Naive thymus-derived CD4-positive, alpha-beta T cell (primary cell): ENCODE results near the gene CAMK1D. TPM values are rescaled to one million over a fixed set of nuclear protein-coding genes. Genes with fewer than 3 reads are reported as not detected.

Experiments
- ATAC-seq: fragments of 150-1000 bp; cut with Tn5 transposase; 2 replicates; pipeline ENCODE4 v1.10.0; 2021; ENCODE audit warnings: mild to moderate bottlenecking, moderate library complexity
- CTCF ChIA-PET: fragments of 350-600 bp; sonication (Branson Sonifier 250); formaldehyde crosslinking; loops from one replicate; lab custom pipeline; 2021; ENCODE audit warnings: antibody characterized with exemption; lab: Charles Lee
- POLR2A ChIA-PET: fragments of 350-600 bp; sonication (Branson Sonifier 250); formaldehyde crosslinking; loops from one replicate; lab custom pipeline; 2021; ENCODE audit warnings: antibody characterized with exemption, inconsistent platforms; lab: Charles Lee
- DNase-seq, 9 donors: peaks; one replicate each; pipeline versions ENCODE4 v3.0.0 to v3.0.0-alpha.2; 2020 to 2022; ENCODE audit warnings: mixed read lengths in 1 of 9
- H3K27ac ChIP-seq: one replicate; pipeline ENCODE4 v1.7.0; 2013; ENCODE audit warnings: mild to moderate bottlenecking, low read depth, low read length, moderate library complexity
- H3K27me3 ChIP-seq, 2 donors: one replicate each; pipeline ENCODE4 v1.7.0; 2013; ENCODE audit warnings: low read length in 2 of 2, mild to moderate bottlenecking in 2 of 2, moderate library complexity in 2 of 2; ENCODE audit not compliant: control insufficient read depth in 2 of 2, insufficient read depth in 2 of 2
- H3K36me3 ChIP-seq, 3 experiments: 1 replicate in 2 of 3; 2 replicates in 1 of 3; pipeline ENCODE4 v1.7.0; 2013; ENCODE audit warnings: low read length in 3 of 3, mild to moderate bottlenecking in 3 of 3, moderate library complexity in 1 of 3; ENCODE audit not compliant: insufficient read depth in 3 of 3, control insufficient read depth in 2 of 3
- H3K4me1 ChIP-seq, 2 donors: one replicate each; pipeline ENCODE4 v1.7.0; 2013; ENCODE audit warnings: low read length in 2 of 2, mild to moderate bottlenecking in 2 of 2, moderate library complexity in 1 of 2; ENCODE audit not compliant: control insufficient read depth in 2 of 2, insufficient read depth in 2 of 2
- H3K4me3 ChIP-seq: 2 replicates; pipeline ENCODE4 v1.7.0; 2013; ENCODE audit warnings: mild to moderate bottlenecking, low read length
- H3K9me3 ChIP-seq, 3 experiments: 1 replicate in 2 of 3; 2 replicates in 1 of 3; pipeline ENCODE4 v1.7.0; 2013; ENCODE audit warnings: low read length in 3 of 3; ENCODE audit not compliant: control insufficient read depth in 2 of 3
- H3K27ac Mint-ChIP-seq, 9 donors: one replicate each; pipeline ENCODE4 v1.8.0; 2020 to 2022; ENCODE audit warnings: mixed read lengths in 9 of 9, mild to moderate bottlenecking in 8 of 9, moderate library complexity in 5 of 9, inconsistent platforms in 2 of 9
- H3K27me3 Mint-ChIP-seq, 5 donors: one replicate each; pipeline ENCODE4 v1.8.0; 2021 to 2022; ENCODE audit warnings: mixed read lengths in 5 of 5, mild to moderate bottlenecking in 1 of 5
- H3K36me3 Mint-ChIP-seq, 5 donors: one replicate each; pipeline ENCODE4 v1.8.0; 2020 to 2022; ENCODE audit warnings: mixed read lengths in 5 of 5, mild to moderate bottlenecking in 3 of 5, inconsistent platforms in 1 of 5
- H3K4me1 Mint-ChIP-seq, 7 donors: one replicate each; pipeline ENCODE4 v1.8.0; 2020 to 2022; ENCODE audit warnings: mixed read lengths in 7 of 7, mild to moderate bottlenecking in 3 of 7, inconsistent platforms in 1 of 7
- H3K4me3 Mint-ChIP-seq, 10 donors: one replicate each; pipeline ENCODE4 v1.8.0; 2020 to 2022; ENCODE audit warnings: mild to moderate bottlenecking in 10 of 10, mixed read lengths in 10 of 10, moderate library complexity in 6 of 10, inconsistent platforms in 2 of 10
- H3K9me3 Mint-ChIP-seq, 11 donors: one replicate each; pipeline ENCODE4 v1.8.0; 2020 to 2022; ENCODE audit warnings: mixed read lengths in 11 of 11, mild to moderate bottlenecking in 4 of 11, inconsistent platforms in 1 of 11, moderate library complexity in 1 of 11
- intact Hi-C, 2 donors: fragments of 100-400 bp; cut with micrococcal nuclease; formaldehyde crosslinking; loops; one replicate each; pipeline ENCODE4 v1.15.1; 2023
- polyA plus RNA-seq, 2 donors: library from polyadenylated mRNA; unstranded; fragments of 300-500 nt; fragmentation: Illumina TruSeq; gene quantifications; one replicate each; pipeline ENCODE4 v1.2.3, GENCODE V29; 2021
- total RNA-seq, 6 experiments: library from RNA in 5 of 6; stranded (reverse) in 5 of 6; gene quantifications; 1 replicate in 5 of 6; 2 replicates in 1 of 6; pipeline ENCODE4 v1.2.3 and lab custom pipeline; 2021 to 2026

CAMK1D gene
- total and polyA plus RNA-seq, 7 experiments from 2014 or later: 12.5 to 43.2 (median 18.6) TPM

DNA sequence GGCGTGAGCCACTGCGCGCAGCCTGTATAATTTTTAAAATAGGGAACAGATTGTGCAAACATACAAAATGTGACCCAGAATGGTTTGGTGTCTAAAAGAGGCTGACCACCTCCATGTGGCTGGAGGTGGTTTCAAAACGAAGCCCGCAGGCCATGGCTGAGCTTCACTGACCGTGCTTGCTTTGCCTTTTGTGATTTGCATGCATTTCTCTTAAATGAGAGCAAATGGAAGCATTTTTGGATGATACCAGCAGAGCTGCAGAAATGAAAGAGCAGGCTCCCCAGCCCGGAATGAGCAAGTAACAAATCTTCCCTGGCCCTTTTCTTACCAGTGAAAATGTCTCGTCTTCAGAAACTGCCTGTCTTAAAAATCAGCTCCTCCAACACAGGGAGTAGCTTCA is 239.9 kb downstream of the CAMK1D start:
- no peaks in the 10 kb centered on the region for H3K27me3 Mint-ChIP-seq
- CTCF ChIA-PET: interaction anchor here (0.6 kb wide), 1 partner anchor 19 kb away, joined by 3 read pairs; no protein-coding TSS in a partner anchor
- no peaks in the 10 kb centered on the region for H3K36me3 ChIP-seq
- no peaks in the 10 kb centered on the region for H3K27me3 ChIP-seq
- DNase-seq (no peak), ATAC-seq (no peak)
- no peak overlapping the region for H3K4me3 ChIP-seq
- intact Hi-C loops: loop anchor here in 1 of 2 donors (2.0 to 5.0 kb wide), 2 partner anchors 18 to 42 kb away; no protein-coding TSS in a partner anchor
- peaks cover 35 to 92% (median 81%) of the 10 kb centered on the region in 7 donors for H3K4me1 Mint-ChIP-seq
- peak overlapping the region in 7 of 10 donors; percentile 13 to 85 (median 51) for H3K4me3 Mint-ChIP-seq
- peaks cover 0 to 22% (median 7%) of the 10 kb centered on the region in 11 donors for H3K9me3 Mint-ChIP-seq
- POLR2A ChIA-PET: interaction anchor here (0.6 to 1.1 kb wide), 4 partner anchors 11 to 240 kb away, joined by 3 to 4 read pairs (median 4); partner anchors contain the start of gene CAMK1D
- peaks cover 0 to 16% (median 6%) of the 10 kb centered on the region in 5 donors for H3K36me3 Mint-ChIP-seq
- H3K27ac Mint-ChIP-seq: peak overlapping the region; percentile 71 to 99 (median 93)
- H3K9me3 ChIP-seq: peaks cover 0 to 5% (median 0%) of the 10 kb centered on the region in 3 experiments
- H3K27ac ChIP-seq: no peak overlapping the region
- H3K4me1 ChIP-seq: peaks cover 22 to 48% of the 10 kb centered on the region in 2 donors

DNA sequence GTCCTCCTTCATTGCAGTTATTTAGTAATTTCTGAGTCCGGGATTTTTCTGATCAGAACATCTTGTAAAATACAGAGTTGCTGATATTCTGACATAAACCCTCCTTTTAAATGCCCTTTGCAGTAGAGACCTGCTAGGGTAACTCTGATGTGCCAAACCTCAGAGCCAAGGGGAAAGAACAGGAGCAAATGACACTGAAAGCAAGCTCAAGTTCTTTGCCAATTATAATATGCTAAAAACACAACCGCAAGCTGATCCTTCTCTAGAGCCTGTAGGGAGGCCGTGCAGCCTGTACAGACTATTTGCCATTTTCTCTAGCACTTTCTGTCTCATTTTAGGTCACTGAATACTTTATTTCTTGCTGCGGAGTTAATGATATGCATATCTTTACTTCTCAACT is 240.4 kb downstream of the CAMK1D start:
- H3K4me3 ChIP-seq: no peak overlapping the region
- DNase-seq: no peak
- ATAC-seq: no peak
- ChIA-PET CTCF (interaction anchor here (0.6 kb wide), 1 partner anchor 20 kb away, joined by 3 read pairs; no protein-coding TSS in a partner anchor), POLR2A (interaction anchor here (0.6 to 1.1 kb wide), 5 partner anchors 11 to 241 kb away, joined by 3 to 4 read pairs (median 3); partner anchors contain the start of gene CAMK1D)
- Mint-ChIP-seq H3K27ac (peak overlapping the region; percentile 71 to 99 (median 93)), H3K4me1 (peaks cover 40 to 97% (median 86%) of the 10 kb centered on the region in 7 donors), H3K4me3 (peak overlapping the region in 9 of 10 donors; percentile 9 to 85 (median 51)), H3K36me3 (peaks cover 0 to 22% (median 11%) of the 10 kb centered on the region in 5 donors), H3K9me3 (peaks cover 0 to 22% (median 8%) of the 10 kb centered on the region in 11 donors), H3K27me3 (no peaks in the 10 kb centered on the region)
- no peaks in the 10 kb centered on the region for H3K36me3 ChIP-seq
- H3K4me1 ChIP-seq: peaks cover 27 to 53% of the 10 kb centered on the region in 2 donors
- no peaks in the 10 kb centered on the region for H3K27me3 ChIP-seq
- H3K9me3 ChIP-seq: peaks cover 0 to 5% (median 0%) of the 10 kb centered on the region in 3 experiments
- intact Hi-C loops: loop anchor here in 1 of 2 donors (2.0 to 5.0 kb wide), 5 partner anchors 17 to 1198 kb away; no protein-coding TSS in a partner anchor
- H3K27ac ChIP-seq: no peak overlapping the region

DNA sequence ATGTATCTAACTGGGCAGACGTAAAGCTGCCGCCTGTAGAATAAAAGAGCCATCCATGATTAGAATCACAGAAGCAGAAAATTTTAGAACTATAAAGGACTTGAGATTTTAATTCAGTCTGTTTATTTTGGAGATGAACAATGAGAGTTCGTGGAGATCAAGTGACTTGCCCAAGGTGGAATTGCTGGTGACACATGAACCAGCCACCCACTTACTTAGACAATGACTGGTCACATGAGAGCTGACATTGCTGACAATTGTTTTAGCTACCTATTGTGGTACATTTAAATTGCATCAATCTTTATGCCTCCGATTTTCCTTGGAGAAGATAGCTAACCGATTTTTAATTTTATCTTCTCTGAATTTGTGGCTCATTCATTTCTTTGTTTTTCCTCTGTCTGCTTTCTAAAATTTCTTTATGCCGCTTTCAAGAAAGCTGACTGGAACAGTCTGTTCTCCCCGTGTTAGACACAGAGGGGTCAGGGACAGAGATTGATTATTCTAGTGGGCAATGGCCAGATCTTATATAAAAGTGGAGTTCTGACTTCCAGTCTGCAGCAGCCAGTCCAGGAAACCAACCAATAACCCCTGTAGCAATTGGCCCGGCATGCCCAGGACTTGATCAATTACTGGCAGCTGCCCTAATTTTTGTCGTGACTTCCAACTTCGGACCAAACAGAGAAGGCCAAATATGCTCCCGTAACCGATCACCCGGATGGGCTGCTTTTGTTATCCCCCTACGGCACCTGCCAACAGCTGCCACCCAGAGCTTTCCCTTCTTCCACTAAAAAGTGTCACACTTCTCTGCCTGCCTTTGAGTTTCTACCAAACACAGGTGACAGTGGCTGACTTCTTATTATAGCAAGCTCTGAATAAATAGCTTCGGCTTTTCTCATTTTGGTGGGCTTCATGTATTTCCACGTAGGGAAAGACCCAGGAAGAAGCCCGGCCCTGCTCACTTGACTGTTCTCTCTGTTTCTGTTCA is 241.6 kb downstream of the CAMK1D start:
- H3K27ac Mint-ChIP-seq: peak overlapping the region; percentile 59 to 99 (median 93)
- H3K27ac ChIP-seq: peak overlapping the region; percentile 12
- H3K36me3 Mint-ChIP-seq: peaks cover 0 to 26% (median 13%) of the 10 kb centered on the region in 5 donors
- ATAC-seq (no peak), DNase-seq (no peak)
- H3K27me3 ChIP-seq: no peaks in the 10 kb centered on the region
- H3K27me3 Mint-ChIP-seq: no peaks in the 10 kb centered on the region
- no peaks in the 10 kb centered on the region for H3K9me3 ChIP-seq
- peaks cover 49 to 100% (median 91%) of the 10 kb centered on the region in 7 donors for H3K4me1 Mint-ChIP-seq
- H3K4me1 ChIP-seq: peaks cover 32 to 65% of the 10 kb centered on the region in 2 donors
- POLR2A ChIA-PET: interaction anchor here (0.7 to 1.4 kb wide), 6 partner anchors 9 to 336 kb away, joined by 3 to 10 read pairs (median 4); no protein-coding TSS in a partner anchor
- H3K9me3 Mint-ChIP-seq: peaks cover 0 to 14% (median 6%) of the 10 kb centered on the region in 11 donors
- H3K4me3 Mint-ChIP-seq: peak overlapping the region in 9 of 10 donors; percentile 14 to 85 (median 63)
- intact Hi-C loops: loop anchor here in 1 of 2 donors (5.0 kb wide), 3 partner anchors 144 to 1196 kb away; no protein-coding TSS in a partner anchor
- H3K4me3 ChIP-seq: no peak overlapping the region
- CTCF ChIA-PET: no interaction called here
- no peaks in the 10 kb centered on the region for H3K36me3 ChIP-seq

DNA sequence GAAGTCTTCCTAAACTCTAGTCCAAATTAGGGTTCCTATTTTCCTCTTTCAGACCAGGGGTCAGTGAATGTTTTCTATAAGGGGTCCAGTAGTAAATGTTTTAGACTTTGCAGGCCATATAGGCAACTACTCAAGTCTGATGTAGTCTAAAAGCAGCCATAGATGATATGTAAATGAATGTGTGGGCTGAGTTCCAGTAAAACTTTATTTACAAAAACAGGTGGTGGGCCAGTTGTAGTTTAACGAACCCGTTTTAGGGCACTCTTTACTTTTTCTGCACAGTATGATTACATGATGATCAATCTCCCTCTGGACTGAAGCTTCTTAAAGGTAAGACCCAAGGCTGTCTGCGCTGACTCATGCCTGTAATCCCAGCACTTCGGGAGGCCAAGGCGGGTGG is 243.6 kb downstream of the CAMK1D start:
- peak overlapping the region in 3 of 10 donors; percentile 4 to 24 (median 19) for H3K4me3 Mint-ChIP-seq
- Histone ChIP-seq H3K27ac (peak overlapping the region; percentile 34), H3K4me3 (no peak overlapping the region), H3K4me1 (peaks cover 31 to 70% of the 10 kb centered on the region in 2 donors), H3K36me3 (no peaks in the 10 kb centered on the region), H3K9me3 (no peaks in the 10 kb centered on the region), H3K27me3 (no peaks in the 10 kb centered on the region)
- intact Hi-C loops: loop anchor here in 1 of 2 donors (5.0 kb wide), 3 partner anchors 146 to 1194 kb away; no protein-coding TSS in a partner anchor
- H3K36me3 Mint-ChIP-seq: peaks cover 0 to 35% (median 13%) of the 10 kb centered on the region in 5 donors
- ATAC-seq: no peak
- POLR2A ChIA-PET: interaction anchor here (1.5 kb wide), 1 partner anchor 13 kb away, joined by 7 read pairs; no protein-coding TSS in a partner anchor
- peaks cover 0 to 12% (median 5%) of the 10 kb centered on the region in 11 donors for H3K9me3 Mint-ChIP-seq
- CTCF ChIA-PET: no interaction called here
- H3K27ac Mint-ChIP-seq: peak overlapping the region; percentile 9 to 99 (median 94)
- no peak for DNase-seq
- H3K27me3 Mint-ChIP-seq: no peaks in the 10 kb centered on the region
- H3K4me1 Mint-ChIP-seq: peaks cover 43 to 100% (median 91%) of the 10 kb centered on the region in 7 donors

DNA sequence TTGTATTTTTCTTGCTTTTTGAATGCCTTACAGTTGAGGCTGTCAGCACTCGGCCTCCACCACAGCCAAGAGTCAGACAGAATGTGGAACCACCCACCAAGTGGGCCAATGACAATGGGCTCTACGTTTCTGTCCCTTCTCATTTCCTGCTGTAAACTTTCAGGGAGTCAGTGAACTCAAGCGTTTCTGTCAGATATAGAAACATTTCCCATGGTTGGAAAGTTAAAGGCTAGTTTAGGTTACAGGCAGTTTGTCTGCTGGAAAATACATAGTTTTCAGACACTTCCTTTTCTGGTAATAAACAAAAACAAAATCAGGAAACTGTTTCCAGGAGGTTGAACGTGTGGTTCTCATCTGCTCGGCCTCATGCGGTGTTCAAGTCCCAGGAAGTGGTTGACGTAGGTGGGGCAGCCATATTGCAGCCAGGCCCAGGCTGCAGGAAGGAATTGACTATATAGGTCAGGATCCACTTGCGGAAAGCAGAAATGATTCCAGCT is 245.1 kb downstream of the CAMK1D start:
- no peak overlapping the region for H3K4me3 ChIP-seq
- peak overlapping the region; percentile 41 for H3K27ac ChIP-seq
- Mint-ChIP-seq H3K27me3 (no peaks in the 10 kb centered on the region), H3K27ac (peak overlapping the region; percentile 90 to 99 (median 94)), H3K36me3 (peaks cover 0 to 45% (median 20%) of the 10 kb centered on the region in 5 donors), H3K4me1 (peaks cover 43 to 100% (median 94%) of the 10 kb centered on the region in 7 donors), H3K4me3 (peak overlapping the region; percentile 61 to 90 (median 72)), H3K9me3 (peaks cover 0 to 19% (median 5%) of the 10 kb centered on the region in 11 donors)
- CTCF ChIA-PET: no interaction called here
- peaks cover 15 to 65% of the 10 kb centered on the region in 2 donors for H3K4me1 ChIP-seq
- intact Hi-C loops: loop anchor here (1.0 to 5.0 kb wide), 7 partner anchors 11 to 1193 kb away; no protein-coding TSS in a partner anchor
- H3K9me3 ChIP-seq: no peaks in the 10 kb centered on the region
- DNase-seq (peak in 8 of 9 donors; percentile 25 to 66 (median 52)), ATAC-seq (peak; percentile 78)
- H3K27me3 ChIP-seq: no peaks in the 10 kb centered on the region
- H3K36me3 ChIP-seq: no peaks in the 10 kb centered on the region
- POLR2A ChIA-PET: interaction anchor here (1.0 to 3.2 kb wide), 3 partner anchors 11 to 47 kb away, joined by 4 to 12 read pairs (median 5); no protein-coding TSS in a partner anchor
